PFSK-1 (cell line): ENCODE results near the gene C1QTNF5.

Source experiments
- FOXP2 ChIP-seq: optimal IDR thresholded peaks from 2 replicates; pipeline ENCODE3; 2011; ENCODE audit warnings: borderline replicate concordance, control low read depth, inconsistent platforms; ENCODE audit not compliant: insufficient read depth; ENCODE audit errors: extremely low read length, extremely low read depth
- POLR2AphosphoS5 ChIP-seq: IDR thresholded peaks from 2 replicates; pipeline ENCODE4 v1.6.1; 2012; ENCODE audit warnings: low read depth, mild to moderate bottlenecking, control low read depth, low read length, moderate library complexity
- SIN3A ChIP-seq: IDR thresholded peaks from 2 replicates; pipeline ENCODE4 v1.6.1; 2012; ENCODE audit warnings: mild to moderate bottlenecking, low read length, moderate library complexity, borderline replicate concordance; ENCODE audit not compliant: insufficient read depth
- TAF1 ChIP-seq: IDR thresholded peaks from 2 replicates; pipeline ENCODE4 v1.6.1; 2012; ENCODE audit warnings: low read length, control low read depth, borderline replicate concordance; ENCODE audit not compliant: insufficient read depth
- TF ChIP-seq, protein P1 (sequence below), 2 experiments: IDR thresholded peaks; 2 replicates each; pipeline versions ENCODE4 v1.6.1 to v1.8.0; 2011 to 2012; ENCODE audit warnings: low read depth in 2 of 2, low read length in 2 of 2, control low read depth in 1 of 2, inconsistent platforms in 1 of 2, mild to moderate bottlenecking in 1 of 2, moderate library complexity in 1 of 2; ENCODE audit not compliant: insufficient read depth in 1 of 2

DNA sequence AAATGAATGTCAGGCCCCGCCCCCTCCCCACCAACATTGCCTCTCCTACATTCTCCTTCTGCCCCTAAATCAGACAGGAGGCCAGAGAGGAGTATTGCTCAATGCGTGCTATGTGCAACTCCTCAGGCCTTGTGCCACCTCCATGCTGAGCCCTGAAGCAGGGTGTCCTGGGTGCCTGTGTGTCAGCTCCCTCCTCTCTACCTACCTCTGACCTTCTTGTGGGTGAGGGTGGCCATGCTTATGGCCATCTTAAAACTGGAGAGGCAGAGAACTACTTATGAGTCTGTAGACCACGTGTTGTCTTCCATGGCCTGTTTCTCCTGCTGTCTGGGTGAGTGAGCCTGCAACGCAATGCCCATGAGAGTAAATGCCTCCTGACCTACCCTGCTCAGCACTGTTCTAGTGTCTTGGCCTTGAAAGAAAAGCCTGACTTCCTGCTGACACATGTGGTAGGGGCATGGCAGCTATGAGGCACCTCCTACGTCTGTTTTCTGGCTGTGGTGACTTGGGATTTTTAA lies 34.3 kb downstream of the C1QTNF5 start:
- TF ChIP-seq, protein P1, sequence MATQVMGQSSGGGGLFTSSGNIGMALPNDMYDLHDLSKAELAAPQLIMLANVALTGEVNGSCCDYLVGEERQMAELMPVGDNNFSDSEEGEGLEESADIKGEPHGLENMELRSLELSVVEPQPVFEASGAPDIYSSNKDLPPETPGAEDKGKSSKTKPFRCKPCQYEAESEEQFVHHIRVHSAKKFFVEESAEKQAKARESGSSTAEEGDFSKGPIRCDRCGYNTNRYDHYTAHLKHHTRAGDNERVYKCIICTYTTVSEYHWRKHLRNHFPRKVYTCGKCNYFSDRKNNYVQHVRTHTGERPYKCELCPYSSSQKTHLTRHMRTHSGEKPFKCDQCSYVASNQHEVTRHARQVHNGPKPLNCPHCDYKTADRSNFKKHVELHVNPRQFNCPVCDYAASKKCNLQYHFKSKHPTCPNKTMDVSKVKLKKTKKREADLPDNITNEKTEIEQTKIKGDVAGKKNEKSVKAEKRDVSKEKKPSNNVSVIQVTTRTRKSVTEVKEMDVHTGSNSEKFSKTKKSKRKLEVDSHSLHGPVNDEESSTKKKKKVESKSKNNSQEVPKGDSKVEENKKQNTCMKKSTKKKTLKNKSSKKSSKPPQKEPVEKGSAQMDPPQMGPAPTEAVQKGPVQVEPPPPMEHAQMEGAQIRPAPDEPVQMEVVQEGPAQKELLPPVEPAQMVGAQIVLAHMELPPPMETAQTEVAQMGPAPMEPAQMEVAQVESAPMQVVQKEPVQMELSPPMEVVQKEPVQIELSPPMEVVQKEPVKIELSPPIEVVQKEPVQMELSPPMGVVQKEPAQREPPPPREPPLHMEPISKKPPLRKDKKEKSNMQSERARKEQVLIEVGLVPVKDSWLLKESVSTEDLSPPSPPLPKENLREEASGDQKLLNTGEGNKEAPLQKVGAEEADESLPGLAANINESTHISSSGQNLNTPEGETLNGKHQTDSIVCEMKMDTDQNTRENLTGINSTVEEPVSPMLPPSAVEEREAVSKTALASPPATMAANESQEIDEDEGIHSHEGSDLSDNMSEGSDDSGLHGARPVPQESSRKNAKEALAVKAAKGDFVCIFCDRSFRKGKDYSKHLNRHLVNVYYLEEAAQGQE (IDR thresholded peaks at IDR 0.05; ENCODE audit: insufficient read depth in 1 of 2, low read depth in 2 of 2, low read length in 2 of 2) = no peak
- TF ChIP-seq POLR2AphosphoS5 = no peak
- TF ChIP-seq TAF1 = no peak
- TF ChIP-seq SIN3A = no peak
- TF ChIP-seq FOXP2 = no peak
